ENCODE measurements around the gene SLBP.

SLBP gene

DNA sequence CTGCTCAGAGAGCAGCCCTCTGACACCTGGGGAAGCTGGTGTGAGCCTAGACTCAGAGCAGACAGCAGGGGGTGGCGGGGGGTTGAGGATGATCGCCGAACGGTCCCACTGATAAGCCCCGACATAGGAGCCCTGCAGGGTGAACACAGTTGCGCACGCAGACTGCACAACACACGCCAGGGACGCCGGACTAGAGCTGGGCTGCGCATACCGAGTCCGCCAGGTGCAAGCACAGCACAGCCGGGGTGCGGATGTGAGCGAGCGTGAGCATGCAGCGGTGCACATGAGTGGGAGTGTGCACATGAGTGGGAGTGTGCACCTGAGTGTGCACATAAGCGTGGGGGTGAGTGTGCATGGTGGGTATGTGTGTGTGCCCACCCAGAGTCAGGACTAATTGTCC is 64.7 kb downstream of the SLBP start:
- no peak for DNase-seq

DNA sequence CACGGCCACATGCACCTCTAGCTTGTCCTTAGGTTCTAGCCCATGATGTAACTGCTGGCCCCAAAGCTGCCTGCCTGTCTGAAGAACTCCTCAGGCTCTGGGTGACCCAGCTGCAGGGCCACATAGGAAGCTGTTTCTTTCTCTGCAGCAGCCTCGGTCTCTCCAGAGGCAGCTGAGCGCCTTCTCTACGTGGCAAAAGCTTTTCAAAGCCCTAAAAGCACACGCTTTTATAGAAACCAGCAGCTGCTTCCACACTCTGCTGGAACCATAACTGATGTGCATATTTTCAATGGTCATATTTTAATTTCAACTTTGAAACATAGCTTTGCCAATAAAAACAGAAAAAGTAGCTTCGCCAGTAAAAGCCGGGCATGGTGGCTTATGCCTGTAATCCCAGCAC is 65.4 kb downstream of the SLBP start:
- DNase-seq: no peak

- DNase-seq: no peak
Observed at GRCh38 chr4:1644891-1645657, 67.0 kb downstream of the SLBP start.

GRCh38 chr4:1643971-1644735 is 68.0 kb downstream of the SLBP start:
- DNase-seq: no peak

Measured in activated CD4-positive, alpha-beta T cell treated with anti-CD3 and anti-CD28 coated beads, Interleukin-2, amount 50 U/mL, for 48 hours (primary cell).